ENCODE results near the gene ARHGAP25.

The ARHGAP25 gene, protein sequence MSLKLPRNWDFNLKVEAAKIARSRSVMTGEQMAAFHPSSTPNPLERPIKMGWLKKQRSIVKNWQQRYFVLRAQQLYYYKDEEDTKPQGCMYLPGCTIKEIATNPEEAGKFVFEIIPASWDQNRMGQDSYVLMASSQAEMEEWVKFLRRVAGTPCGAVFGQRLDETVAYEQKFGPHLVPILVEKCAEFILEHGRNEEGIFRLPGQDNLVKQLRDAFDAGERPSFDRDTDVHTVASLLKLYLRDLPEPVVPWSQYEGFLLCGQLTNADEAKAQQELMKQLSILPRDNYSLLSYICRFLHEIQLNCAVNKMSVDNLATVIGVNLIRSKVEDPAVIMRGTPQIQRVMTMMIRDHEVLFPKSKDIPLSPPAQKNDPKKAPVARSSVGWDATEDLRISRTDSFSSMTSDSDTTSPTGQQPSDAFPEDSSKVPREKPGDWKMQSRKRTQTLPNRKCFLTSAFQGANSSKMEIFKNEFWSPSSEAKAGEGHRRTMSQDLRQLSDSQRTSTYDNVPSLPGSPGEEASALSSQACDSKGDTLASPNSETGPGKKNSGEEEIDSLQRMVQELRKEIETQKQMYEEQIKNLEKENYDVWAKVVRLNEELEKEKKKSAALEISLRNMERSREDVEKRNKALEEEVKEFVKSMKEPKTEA

GRCh38 chr2:68734688-68735525 is at the start of gene ARHGAP25:
TSS of gene ARHGAP25 (plus strand) at chr2:68734811. CDS start at chr2:68735200, 389 bp downstream.
- in situ Hi-C loops (cut with HindIII; ENCODE audit: low sequenced_read_pairs): no loop called here

DNA sequence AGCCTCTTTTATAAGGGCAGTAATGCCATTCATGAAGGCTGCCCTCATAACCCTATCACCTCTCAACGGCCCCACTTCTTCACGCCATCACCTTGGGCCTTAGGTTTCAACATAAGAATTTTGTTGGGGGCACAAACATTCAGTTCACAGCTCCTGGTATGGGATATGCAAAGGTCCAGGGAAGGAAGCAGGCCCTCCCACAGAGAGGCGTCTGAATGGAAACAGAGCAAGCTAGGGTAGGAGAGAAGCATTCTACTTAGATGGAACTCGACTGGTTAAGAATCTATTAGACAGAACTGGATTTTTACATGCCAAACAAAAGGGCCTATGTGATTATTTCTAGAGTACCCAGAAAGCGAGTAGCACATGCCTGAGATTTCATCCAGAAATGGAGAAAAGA is 48.4 kb upstream of the ARHGAP25 start:
- in situ Hi-C loops (cut with HindIII; ENCODE audit: low sequenced_read_pairs): no loop called here

GRCh38 chr2:68687018-68687417 is 47.6 kb upstream of the ARHGAP25 start:
- in situ Hi-C loops (cut with HindIII; ENCODE audit: low sequenced_read_pairs): no loop called here

GRCh38 chr2:68689553-68690537 is 44.8 kb upstream of the ARHGAP25 start:
- in situ Hi-C loops (cut with HindIII; ENCODE audit: low sequenced_read_pairs): no loop called here

DNA sequence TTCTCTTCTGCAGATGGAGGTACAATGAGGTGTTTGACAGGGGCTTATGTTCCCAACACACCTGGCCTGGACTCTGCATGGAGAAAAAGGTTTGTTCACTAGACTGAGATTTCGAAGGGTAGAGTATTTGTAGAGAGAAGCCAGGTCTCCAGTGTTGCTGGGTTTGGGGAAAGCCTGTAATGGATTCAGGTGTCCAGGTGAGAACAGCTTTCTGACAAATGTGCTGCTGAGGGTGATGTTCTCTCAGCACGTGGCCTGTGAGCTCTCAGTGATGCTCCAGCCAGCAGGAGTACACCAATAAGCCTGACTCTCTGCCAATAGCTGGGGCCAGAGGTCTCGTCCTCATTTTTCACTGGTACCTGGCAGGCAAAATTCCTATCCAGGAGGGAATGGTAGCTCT is 43.8 kb upstream of the ARHGAP25 start:
- in situ Hi-C loops (cut with HindIII; ENCODE audit: low sequenced_read_pairs): no loop called here

- in situ Hi-C loops (cut with HindIII; ENCODE audit: low sequenced_read_pairs): no loop called here
These were observed 42.1 kb upstream of the ARHGAP25 start for GRCh38 chr2:68692511-68692910.

DNA sequence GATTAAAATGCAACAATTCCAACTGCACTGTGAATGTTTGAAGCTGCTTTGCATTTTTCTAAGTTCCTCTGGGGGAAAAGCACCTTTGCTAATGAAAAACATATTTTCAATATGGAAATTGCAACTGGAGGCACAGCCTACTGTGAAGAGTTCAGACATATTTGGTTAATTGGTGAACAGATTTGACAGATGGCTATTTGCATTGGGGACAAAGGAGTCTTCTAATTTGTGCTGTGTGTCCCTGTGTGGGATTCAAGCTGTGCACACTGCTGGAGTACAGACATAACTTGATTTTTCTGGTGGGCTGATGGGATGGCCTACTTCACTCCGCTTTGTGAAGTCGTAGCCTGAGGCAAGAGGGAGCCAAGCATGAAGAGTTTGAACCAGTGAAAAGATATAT is 40.7 kb upstream of the ARHGAP25 start:
- in situ Hi-C loops (cut with HindIII; ENCODE audit: low sequenced_read_pairs): no loop called here

GRCh38 chr2:68695971-68696370 is 38.6 kb upstream of the ARHGAP25 start:
- in situ Hi-C loops (cut with HindIII; ENCODE audit: low sequenced_read_pairs): no loop called here

GRCh38 chr2:68696554-68696953 is 38.1 kb upstream of the ARHGAP25 start:
- in situ Hi-C loops (cut with HindIII; ENCODE audit: low sequenced_read_pairs): no loop called here

DNA sequence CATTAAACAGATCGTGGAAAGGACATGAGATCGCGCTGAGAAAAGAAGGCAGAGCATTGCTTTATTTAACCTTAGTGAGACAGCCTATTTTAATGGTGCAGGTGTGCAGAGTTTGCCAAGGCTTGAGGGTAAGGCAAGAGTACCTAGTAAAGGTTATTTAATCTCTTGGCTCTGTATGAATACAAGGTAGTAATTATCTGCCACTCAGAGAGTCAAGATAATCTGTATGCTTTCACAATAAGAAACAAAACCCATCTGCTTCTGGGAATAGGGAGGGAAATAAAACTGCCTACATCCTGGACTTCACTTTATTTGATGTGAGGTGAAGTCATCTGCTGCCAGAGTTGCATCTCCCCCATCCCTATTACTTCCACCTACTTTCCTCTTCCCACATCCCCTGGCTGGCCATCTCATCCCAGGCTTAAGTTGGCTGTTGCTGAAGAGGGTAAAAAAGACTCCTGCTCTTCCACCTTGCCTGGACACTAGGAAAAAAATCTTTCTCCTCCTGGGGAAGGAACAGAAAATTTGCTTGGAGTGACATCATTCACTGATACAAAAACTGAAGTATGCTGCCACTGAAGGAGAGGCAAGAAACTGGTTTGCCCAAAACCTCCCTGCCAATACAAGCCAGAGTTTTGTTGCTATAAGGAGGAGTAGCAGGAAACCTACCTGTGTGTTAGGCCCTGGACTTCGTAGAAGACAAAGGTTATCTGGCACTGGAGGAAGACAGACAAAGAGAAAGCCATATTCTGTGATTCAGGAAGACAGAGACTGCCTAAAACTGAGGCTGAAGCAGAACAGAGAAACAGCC is 35.8 kb upstream of the ARHGAP25 start:
- in situ Hi-C loops (cut with HindIII; ENCODE audit: low sequenced_read_pairs): no loop called here

- in situ Hi-C loops (cut with HindIII; ENCODE audit: low sequenced_read_pairs): no loop called here
These were observed 34.1 kb upstream of the ARHGAP25 start for GRCh38 chr2:68700560-68700959.

DNA sequence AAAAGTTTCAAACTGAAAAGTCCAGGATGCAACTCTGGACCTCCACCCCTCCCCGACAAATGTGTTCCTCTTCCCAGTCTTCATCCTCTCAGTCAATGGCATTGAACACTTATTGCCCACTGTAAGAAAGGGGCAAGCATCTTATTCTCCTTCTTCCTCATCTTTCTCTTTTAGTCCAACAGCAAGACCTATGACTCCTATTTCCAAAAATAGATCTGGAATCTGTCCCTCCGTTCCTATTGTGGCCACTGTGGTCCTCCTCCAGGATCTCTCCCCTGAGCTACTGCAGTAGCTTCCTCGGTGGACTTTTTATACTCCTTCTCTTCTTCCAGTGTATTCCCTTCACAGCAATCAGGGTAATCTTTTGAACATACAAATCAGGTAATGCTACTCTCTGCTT is 28.0 kb upstream of the ARHGAP25 start:
- in situ Hi-C loops (cut with HindIII; ENCODE audit: low sequenced_read_pairs): no loop called here

GRCh38 chr2:68708629-68709028 is 26.0 kb upstream of the ARHGAP25 start:
- in situ Hi-C loops (cut with HindIII; ENCODE audit: low sequenced_read_pairs): no loop called here

- in situ Hi-C loops (cut with HindIII; ENCODE audit: low sequenced_read_pairs): no loop called here
These were observed 25.1 kb upstream of the ARHGAP25 start for GRCh38 chr2:68709421-68709911.

GRCh38 chr2:68710336-68710735 is 24.3 kb upstream of the ARHGAP25 start:
- in situ Hi-C loops (cut with HindIII; ENCODE audit: low sequenced_read_pairs): no loop called here

DNA sequence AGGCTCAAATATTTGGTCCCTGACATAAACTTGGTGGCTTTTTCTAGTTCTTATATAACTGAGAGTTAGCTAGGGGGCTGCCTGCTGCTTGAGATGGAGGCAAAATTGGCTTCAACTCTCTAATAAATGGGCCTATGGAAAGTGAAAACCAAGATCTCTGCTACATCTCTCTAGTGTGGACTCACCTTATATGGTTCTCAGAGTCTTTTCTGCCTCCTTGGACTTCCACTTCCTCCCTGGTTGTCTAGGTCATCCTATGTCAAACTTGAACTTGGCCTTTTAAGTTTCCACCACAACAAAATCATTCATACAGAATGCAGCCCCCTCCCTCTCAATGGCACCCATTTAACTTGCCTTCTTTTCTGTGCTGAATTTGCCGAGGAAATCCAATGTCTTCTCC is 23.9 kb upstream of the ARHGAP25 start:
- in situ Hi-C loops (cut with HindIII; ENCODE audit: low sequenced_read_pairs): no loop called here

DNA sequence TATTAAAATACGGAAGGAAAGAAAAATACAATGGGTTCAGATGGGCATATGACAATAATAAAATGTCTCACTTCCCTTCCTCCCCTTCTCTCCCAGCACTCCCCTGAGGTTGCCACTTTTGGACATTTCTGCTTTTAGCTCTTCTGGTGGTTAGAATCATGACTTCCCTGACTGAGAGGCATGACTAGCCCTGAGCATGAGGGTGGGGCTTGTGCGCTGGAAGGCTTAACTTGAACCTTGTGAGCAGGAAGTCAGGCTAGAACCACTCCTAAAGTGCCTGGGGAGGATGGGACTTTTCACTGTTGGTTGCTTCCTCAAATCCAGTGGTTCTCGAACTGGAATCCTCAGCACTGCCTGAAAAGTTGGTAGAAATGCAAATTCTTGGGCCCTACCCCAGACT is 19.7 kb upstream of the ARHGAP25 start:
- in situ Hi-C loops (cut with HindIII; ENCODE audit: low sequenced_read_pairs): no loop called here

GRCh38 chr2:68715353-68716041 is 19.1 kb upstream of the ARHGAP25 start:
- in situ Hi-C loops (cut with HindIII; ENCODE audit: low sequenced_read_pairs): no loop called here
